NCI-H526 treated with DMSO at 0.1 percent for 48 hours (cell line): ENCODE results near the gene SLC16A12.
"Not testable (repeated sequence)": the region's sequence is repeated elsewhere in the genome, so short reads cannot be mapped to it uniquely, and the experiment has no call there.

Source experiments
- DNase-seq: peaks from one replicate; lab custom pipeline; 2025; lab: John Stamatoyannopoulos, UW

Gene SLC16A12

GRCh38 chr10:89416465-89416864, 118.9 kb downstream of the SLC16A12 start:
- no peak for DNase-seq

DNA sequence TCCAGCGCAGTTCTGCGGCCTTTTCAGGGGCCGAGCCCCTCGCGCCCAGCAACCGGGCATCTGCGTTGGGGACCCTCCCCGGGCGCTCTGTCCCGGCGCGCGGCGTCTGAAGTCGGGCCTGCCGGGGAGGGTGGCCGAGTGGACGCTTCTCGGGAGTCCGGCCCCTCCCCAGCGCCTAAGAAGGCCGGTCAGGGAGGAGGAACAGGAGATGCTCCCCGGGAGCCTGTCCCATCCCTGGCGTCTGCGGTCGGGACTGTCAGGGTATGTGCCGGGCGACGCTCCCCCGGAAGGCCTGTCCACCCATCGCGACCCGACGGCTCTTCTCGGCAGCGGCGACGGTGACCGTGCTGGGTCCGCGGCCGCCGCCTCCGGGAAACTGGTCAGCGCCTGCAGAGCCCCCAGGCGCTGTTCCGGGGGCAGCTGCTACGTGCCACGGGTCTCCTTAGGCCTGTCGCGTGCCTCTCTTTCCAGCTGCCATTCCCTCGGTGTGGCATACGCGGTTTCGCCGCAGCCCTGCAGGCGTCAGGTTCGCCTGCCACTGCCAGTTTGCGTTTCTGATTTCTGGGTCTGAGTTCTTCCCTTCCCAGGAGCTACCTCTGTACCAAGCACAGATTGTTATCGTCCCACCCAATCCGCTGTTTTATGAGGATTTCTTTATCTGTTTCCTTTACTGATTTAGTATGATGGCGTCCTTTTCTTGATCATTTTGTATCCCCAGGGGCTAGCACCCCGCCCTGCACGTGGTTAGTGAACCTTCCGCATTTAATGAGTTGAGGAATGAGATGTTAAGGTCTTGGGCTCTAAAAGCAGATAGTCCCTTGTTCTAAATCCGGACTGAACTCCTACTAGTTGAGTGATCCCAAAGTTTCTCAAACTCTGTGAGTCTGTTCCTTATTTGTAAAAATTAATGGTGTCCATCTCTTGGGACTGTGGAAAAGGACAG, 120.2 kb downstream of the SLC16A12 start:
- peak; percentile 15 for DNase-seq

- DNase-seq = peak; percentile 56
Measured at GRCh38 chr10:89414146-89414878, 121.1 kb downstream of the SLC16A12 start, which contains the start of gene IFIT5. Gene IFIT5, plus strand, starts transcription at chr10:89414568. Its CDS starts 231 bp downstream, at chr10:89414799.

DNA sequence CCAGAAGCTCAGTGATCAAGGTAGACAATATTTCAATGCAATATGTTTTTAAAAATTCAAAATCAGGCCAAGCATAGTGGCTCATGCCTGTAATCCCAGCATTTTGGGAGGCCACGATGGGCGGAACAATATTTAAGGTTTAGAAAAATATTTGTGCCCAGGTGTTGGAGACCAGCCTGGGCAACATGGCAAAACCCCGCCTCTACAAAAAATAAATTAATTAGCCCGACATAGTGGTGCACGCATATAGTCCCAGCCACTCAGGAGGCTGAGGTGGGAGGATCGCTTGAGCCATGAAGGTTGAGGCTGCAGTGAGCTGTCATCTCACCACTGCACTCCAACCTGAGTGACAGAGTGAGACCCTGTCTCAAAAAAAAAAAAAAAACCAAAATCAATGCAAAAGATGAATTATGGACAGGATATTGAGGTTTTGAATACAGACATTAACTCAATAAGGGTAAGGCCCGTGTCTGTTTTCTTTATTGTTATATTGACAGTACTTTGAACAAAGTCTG, 121.9 kb downstream of the SLC16A12 start:
- no peak for DNase-seq

DNA sequence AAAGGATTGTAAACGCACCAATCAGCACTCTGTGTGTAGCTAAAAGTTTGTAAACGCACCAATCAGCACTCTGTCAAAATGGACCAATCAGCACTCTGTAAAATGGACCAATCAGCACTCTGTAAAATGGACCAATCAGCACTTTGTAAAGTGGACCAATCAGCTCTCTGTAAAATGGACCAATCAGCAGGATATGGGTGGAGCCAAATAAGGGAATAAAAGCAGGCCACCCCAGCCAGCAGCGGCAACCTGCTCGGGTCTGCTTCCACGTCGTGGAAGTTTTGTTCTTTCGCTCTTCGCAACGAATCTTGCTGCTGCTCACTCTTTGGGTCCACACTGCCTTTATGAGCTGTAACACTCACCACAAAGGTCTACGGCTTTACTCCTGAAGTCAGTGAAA, 123.1 kb downstream of the SLC16A12 start:
- DNase-seq = not testable (repeated sequence)

GRCh38 chr10:89411135-89411534, 124.3 kb downstream of the SLC16A12 start:
- not testable (repeated sequence) for DNase-seq

DNA sequence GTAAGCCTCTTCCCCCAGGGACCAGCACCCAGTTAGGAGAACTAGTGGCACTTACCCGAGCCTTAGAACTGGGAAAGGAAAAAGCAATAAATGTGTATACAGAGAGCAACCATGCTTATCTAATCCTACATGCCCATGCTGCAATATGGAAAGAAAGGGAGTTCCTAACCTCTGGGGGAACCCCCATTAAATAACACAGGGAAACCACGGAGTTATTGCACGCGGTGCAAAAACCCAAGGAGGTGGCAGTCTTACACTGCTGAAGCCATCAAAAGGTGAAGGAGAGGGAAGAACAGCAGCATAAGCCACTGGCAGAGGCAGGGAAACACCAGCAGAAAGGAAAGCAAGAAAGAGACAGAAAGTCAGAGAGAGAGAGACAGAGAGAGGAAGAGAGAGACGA, 124.8 kb downstream of the SLC16A12 start:
- DNase-seq = not testable (repeated sequence)

DNA sequence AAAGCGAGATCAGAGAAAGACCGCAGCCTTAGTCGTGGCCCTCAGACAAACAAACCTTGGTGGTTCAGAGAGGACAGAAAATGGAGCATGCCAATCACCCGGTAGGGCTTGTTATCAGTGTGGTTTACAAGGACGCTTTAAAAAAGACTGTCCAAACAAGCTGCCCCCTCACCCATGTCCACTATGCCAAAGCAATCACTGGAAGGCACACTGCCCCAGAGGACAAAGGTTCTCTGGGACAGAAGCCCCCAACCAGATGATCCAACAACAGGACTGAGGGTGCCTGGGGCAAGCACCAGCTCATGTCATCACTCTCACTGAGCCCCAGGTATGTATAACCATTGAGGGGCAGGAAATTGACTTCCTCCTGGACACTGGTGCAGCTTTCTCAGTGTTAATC, 126.1 kb downstream of the SLC16A12 start:
- not testable (repeated sequence) for DNase-seq

GRCh38 chr10:89407792-89408191, 127.6 kb downstream of the SLC16A12 start:
- not testable (repeated sequence) for DNase-seq

- not testable (repeated sequence) for DNase-seq
Measured at GRCh38 chr10:89406178-89406577, 129.2 kb downstream of the SLC16A12 start.

DNA sequence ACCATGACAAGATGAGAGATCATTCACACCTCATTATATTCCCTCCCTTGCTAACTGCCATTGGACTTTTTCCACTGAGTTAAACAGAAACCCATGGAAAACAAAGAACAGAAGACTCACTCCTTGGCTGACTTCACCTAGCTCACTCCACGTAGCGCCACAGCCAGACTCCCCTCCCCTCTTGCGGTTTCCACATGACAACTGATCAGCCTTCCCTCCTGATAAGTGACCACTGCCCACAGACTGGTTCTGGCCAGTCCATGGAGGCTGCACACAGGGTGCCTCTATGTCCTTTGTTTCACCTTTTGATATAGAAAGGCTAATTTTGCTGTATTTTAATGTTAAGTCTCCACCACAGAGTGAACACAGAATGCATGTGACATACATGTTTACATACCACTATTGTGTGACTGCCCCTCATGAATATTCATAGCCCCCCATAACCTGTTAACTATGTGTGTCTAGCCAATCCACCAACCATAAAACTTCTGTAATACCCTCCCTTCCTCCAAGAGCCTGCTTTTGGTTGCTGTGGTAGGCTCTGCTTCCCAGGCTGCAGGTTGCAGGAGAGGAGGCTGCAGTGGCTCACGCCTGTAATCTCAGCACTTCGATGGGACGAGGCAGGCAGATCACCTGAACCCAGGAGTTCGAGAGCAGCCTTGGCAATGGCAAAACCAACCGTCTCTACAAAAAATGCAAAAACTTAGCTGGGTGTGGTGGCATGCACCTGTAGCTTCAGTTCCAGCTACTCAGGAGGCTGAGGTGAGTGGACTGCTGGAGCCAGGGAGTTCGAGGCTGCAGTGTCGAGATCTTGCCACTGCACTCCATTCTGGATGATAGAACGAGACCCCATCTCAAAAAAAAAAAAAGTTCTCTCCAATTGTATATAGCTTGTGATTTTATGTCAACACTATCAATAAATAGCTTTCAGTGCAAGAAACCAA, 131.0 kb downstream of the SLC16A12 start:
- DNase-seq = no peak

DNA sequence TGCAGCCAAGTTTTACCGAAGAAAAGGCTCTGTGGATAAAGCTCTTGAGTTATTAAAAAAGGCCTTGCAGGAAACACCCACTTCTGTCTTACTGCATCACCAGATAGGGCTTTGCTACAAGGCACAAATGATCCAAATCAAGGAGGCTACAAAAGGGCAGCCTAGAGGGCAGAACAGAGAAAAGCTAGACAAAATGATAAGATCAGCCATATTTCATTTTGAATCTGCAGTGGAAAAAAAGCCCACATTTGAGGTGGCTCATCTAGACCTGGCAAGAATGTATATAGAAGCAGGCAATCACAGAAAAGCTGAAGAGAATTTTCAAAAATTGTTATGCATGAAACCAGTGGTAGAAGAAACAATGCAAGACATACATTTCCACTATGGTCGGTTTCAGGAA, 132.4 kb downstream of the SLC16A12 start:
- DNase-seq = no peak

DNA sequence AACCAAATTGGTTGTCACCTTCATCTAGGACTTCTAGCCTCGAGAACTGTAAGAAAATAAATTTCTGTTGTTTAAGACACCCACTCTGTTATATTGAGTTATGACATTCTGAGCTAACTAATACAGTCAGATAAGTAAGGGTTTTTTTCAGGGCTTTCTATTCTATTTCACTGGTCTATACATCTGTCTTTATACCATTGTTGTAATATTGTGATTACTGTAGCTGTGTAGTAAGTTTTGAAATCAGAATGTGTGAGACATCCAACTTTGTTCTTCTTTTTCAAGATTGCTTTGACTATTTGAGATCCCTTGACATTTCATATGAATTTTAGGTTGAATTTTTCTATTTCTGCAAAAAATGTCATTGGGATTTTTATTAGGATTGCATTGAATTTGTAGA, 135.4 kb downstream of the SLC16A12 start:
- no peak for DNase-seq

DNA sequence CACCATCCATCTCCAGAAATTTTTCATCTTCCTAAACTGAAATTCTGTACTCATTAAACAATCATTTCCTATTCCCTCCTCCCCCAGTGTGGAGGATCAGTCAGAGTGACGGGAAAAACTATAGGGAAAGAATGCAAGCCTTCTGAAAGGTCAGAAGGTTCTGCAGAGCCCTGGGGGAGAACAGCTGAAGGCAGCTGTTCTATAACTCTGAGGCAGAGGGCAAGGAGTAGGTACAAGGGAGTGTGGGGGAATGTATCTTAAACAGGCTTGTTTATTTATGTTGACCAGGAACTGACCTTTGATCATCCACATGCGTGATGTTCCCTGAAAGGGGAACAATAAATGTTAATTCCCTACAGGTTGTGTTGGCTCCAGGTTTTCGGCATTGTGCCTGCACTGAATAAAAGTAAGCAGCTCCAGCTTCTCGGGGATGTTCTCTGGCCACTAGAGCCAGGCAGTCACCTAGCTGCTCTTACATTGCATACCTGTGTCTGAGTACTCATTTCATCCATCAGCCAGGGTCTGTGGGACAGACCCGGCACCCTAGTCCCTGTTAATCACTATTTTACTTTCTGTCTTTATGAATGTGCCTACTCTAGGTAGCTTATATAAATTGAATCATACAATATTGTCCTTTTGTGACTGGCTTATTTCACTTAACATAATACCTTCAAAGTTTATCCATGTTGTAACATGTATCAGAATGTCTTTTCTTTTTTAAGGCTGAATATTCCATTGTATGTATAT, 137.2 kb downstream of the SLC16A12 start:
- no peak for DNase-seq

DNA sequence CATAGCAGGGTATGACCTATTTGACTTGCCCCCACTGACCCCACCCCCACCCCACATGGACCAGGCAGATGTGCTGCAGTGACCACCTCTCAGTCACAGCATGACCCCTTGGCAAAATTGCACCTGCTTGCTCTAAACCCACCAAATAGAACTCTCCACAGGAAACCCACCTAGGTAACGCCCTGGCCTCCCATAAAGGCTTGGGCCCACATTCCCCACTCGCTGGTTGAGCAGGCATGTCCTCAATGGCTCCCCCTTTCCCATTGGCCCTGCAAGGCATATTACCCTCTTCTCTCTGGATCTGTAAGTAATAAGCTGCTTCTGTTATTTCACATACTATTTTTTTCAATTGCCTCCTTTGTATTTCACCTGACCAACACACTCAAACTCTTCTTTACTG, 140.3 kb downstream of the SLC16A12 start:
- DNase-seq = no peak

DNA sequence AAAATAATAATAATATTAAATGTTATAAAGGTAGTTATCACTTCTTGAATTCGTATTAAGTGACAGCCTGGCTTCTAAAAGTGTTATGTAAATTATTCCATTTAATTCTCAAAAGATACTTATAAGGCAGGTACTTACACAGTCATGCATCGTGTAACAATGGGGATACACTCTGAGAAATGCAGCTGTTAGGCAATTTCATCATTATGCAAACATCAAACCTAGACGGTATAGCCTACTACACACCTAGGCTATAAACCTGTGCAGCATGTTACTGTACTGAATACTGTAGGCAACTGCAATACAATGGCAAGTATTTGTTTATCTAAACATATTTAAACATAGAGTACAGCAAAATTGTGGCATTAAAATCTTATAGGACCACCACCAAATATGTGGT, 141.5 kb downstream of the SLC16A12 start:
- DNase-seq = peak; percentile 22

DNA sequence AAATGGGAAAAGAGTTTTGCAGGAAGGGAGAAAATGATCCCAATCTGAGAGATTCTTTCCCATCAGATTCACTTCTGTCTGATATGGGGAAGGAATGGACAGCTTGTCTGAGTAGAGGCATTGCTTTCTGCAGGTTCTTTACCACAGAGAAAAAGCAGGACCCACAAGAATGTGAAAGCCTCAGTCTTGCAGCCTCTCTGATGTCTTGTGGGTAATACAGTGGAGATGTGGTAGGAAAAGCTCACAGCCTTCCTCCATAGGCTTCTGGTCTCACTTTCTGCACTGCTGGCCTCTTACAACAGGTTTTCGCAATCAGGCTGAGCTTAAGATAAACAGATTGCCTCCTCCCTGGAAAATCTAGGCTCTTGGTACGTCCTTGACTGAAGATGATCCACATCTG, 142.4 kb downstream of the SLC16A12 start:
- no peak for DNase-seq

DNA sequence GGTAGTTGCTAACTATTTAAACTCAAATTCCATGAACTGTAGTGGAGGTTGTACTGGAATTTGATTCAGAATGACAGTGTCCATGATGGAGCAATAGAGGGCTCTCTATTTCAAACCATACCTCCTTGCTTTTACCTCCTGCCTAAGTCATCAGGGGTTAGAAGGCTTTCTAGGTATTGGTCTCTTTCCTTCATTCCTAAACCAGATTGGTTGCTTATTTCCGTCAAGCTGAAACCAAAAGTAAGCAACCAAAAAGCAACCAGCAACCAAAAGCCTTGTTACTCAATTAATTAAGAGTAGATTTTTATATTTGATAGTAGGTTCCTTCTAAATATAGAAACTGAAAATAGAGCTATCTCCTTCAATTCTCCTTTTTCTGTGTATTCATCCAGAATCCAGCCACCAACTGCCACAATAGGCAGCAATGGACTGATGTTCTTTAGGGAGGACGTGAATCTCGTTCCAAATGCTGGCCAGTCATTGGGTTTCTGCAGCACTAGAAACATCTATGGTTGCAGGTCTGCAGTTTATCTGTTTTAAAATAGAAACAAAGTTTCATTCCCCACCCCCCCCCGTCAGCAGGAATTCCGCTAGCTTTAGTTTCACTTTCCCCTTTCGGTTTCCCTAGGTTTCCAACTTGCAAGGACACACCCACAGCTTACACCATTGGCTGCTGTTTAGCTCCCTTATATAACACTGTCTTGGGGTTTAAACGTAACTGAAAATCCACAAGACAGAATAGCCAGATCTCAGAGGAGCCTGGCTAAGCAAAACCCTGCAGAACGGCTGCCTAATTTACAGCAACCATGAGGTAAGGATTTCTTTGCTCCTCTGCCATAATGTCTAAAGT, 143.3 kb downstream of the SLC16A12 start, which contains the start of gene IFIT1:
Gene IFIT1 (plus strand): TSS at position 717 of the 850 bp plus-strand sequence. CDS start 90 bp downstream, at position 807.
- DNase-seq = peak; percentile 4

GRCh38 chr10:89391226-89391576, 144.2 kb downstream of the SLC16A12 start:
- DNase-seq = not testable (repeated sequence)
